A549 (cell line): Measurements from ENCODE around the gene TGM6.

Experiments used
- CEBPB ChIP-seq, 2 experiments: fragments of >200 bp in 1 of 2; sonication (Bioruptor Twin) in 1 of 2; formaldehyde crosslinking in 1 of 2; IDR thresholded peaks; 2 replicates each; pipeline ENCODE4 v1.6.1; 2012 to 2016
- CTCF ChIP-seq: fragments of >200 bp; sonication (Bioruptor Twin); formaldehyde crosslinking; IDR thresholded peaks from 3 replicates; pipeline ENCODE4 v1.5.1; 2016
- MYC ChIP-seq: IDR thresholded peaks from 2 replicates; pipeline ENCODE4 v1.6.1; 2012; ENCODE audit warnings: mild to moderate bottlenecking, inconsistent platforms, low read length, improper control_type of control experiment, borderline replicate concordance
- POLR2A ChIP-seq: IDR thresholded peaks from 2 replicates; pipeline ENCODE4 v1.6.1; 2012; ENCODE audit warnings: mild to moderate bottlenecking, low read length
- RFX5 ChIP-seq: fragments of 450-650 bp; IDR thresholded peaks from 2 replicates; pipeline ENCODE4 v1.7.1; 2014; ENCODE audit warnings: antibody characterized with exemption, mild to moderate bottlenecking, moderate library complexity
- TF ChIP-seq, protein P1 (sequence below): fragments of 200-600 bp; sonication (generic); IDR thresholded peaks from 2 replicates; pipeline ENCODE4 v1.6.1; 2016; ENCODE audit warnings: antibody characterized with exemption, mild to moderate bottlenecking, moderate library complexity
- TF ChIP-seq, protein P2 (sequence below): IDR thresholded peaks from 2 replicates; pipeline ENCODE4 v1.6.1; 2012

GRCh38 chr20:2418388-2418787, 37.7 kb downstream of the TGM6 start:
- no peak for TF ChIP-seq POLR2A
- no peak for TF ChIP-seq CEBPB (IDR thresholded peaks at IDR 0.05)
- TF ChIP-seq CTCF, result no peak
- TF ChIP-seq RFX5, result no peak
- no peak for TF ChIP-seq MYC
- TF ChIP-seq, protein P1, sequence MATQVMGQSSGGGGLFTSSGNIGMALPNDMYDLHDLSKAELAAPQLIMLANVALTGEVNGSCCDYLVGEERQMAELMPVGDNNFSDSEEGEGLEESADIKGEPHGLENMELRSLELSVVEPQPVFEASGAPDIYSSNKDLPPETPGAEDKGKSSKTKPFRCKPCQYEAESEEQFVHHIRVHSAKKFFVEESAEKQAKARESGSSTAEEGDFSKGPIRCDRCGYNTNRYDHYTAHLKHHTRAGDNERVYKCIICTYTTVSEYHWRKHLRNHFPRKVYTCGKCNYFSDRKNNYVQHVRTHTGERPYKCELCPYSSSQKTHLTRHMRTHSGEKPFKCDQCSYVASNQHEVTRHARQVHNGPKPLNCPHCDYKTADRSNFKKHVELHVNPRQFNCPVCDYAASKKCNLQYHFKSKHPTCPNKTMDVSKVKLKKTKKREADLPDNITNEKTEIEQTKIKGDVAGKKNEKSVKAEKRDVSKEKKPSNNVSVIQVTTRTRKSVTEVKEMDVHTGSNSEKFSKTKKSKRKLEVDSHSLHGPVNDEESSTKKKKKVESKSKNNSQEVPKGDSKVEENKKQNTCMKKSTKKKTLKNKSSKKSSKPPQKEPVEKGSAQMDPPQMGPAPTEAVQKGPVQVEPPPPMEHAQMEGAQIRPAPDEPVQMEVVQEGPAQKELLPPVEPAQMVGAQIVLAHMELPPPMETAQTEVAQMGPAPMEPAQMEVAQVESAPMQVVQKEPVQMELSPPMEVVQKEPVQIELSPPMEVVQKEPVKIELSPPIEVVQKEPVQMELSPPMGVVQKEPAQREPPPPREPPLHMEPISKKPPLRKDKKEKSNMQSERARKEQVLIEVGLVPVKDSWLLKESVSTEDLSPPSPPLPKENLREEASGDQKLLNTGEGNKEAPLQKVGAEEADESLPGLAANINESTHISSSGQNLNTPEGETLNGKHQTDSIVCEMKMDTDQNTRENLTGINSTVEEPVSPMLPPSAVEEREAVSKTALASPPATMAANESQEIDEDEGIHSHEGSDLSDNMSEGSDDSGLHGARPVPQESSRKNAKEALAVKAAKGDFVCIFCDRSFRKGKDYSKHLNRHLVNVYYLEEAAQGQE, result no peak
- TF ChIP-seq, protein P2, sequence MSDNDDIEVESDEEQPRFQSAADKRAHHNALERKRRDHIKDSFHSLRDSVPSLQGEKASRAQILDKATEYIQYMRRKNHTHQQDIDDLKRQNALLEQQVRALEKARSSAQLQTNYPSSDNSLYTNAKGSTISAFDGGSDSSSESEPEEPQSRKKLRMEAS, result no peak
